ENCODE measurements around the gene CACNA2D3.

CACNA2D3 gene

GRCh38 chr3:54541369-54541768 lies 419.0 kb downstream of the CACNA2D3 start:
- no peak for DNase-seq

GRCh38 chr3:54543446-54543845 lies 421.1 kb downstream of the CACNA2D3 start:
- DNase-seq: no peak

- DNase-seq: no peak
These were observed 424.7 kb downstream of the CACNA2D3 start for GRCh38 chr3:54547051-54547450.

- no peak for DNase-seq
These were observed 425.5 kb downstream of the CACNA2D3 start for GRCh38 chr3:54547846-54548245.

GRCh38 chr3:54549607-54550220 lies 427.4 kb downstream of the CACNA2D3 start:
- no peak for DNase-seq

GRCh38 chr3:54550221-54550977 lies 428.0 kb downstream of the CACNA2D3 start:
- DNase-seq: no peak

GRCh38 chr3:54556630-54557029 lies 434.3 kb downstream of the CACNA2D3 start:
- no peak for DNase-seq

GRCh38 chr3:54557538-54558428 lies 435.4 kb downstream of the CACNA2D3 start:
- no peak for DNase-seq

GRCh38 chr3:54563501-54564200 lies 441.3 kb downstream of the CACNA2D3 start:
- DNase-seq: no peak

- DNase-seq: no peak
These were observed 442.1 kb downstream of the CACNA2D3 start for GRCh38 chr3:54564374-54564925.

GRCh38 chr3:54565956-54566355 lies 443.6 kb downstream of the CACNA2D3 start:
- DNase-seq: no peak

- DNase-seq: no peak
These were observed 445.6 kb downstream of the CACNA2D3 start for GRCh38 chr3:54567949-54568348.

GRCh38 chr3:54570008-54570407 lies 447.7 kb downstream of the CACNA2D3 start:
- no peak for DNase-seq

GRCh38 chr3:54572197-54572895 lies 450.0 kb downstream of the CACNA2D3 start:
- no peak for DNase-seq

- no peak for DNase-seq
These were observed 451.5 kb downstream of the CACNA2D3 start for GRCh38 chr3:54573858-54574257.

- no peak for DNase-seq
These were observed 452.7 kb downstream of the CACNA2D3 start for GRCh38 chr3:54574906-54575617.

- no peak for DNase-seq
These were observed 453.2 kb downstream of the CACNA2D3 start for GRCh38 chr3:54575618-54575960.

- no peak for DNase-seq
These were observed 455.0 kb downstream of the CACNA2D3 start for GRCh38 chr3:54577313-54577712.

GRCh38 chr3:54578417-54578816 lies 456.1 kb downstream of the CACNA2D3 start:
- DNase-seq: no peak

GRCh38 chr3:54580453-54580852 lies 458.1 kb downstream of the CACNA2D3 start:
- DNase-seq: no peak

GRCh38 chr3:54582424-54582823 lies 460.1 kb downstream of the CACNA2D3 start:
- no peak for DNase-seq
